ENCODE measurements around the gene TMEM201. TPM values are rescaled to one million over a fixed set of nuclear protein-coding genes. Genes with fewer than 3 reads are reported as not detected.

The TMEM201 gene
- total and polyA plus RNA-seq, 9 of the 15 experiments (the other 6 are each of a cell fraction or from before 2014, with no cell fraction given), result 0.42 to 51.3 (median 7.4) TPM

DNA sequence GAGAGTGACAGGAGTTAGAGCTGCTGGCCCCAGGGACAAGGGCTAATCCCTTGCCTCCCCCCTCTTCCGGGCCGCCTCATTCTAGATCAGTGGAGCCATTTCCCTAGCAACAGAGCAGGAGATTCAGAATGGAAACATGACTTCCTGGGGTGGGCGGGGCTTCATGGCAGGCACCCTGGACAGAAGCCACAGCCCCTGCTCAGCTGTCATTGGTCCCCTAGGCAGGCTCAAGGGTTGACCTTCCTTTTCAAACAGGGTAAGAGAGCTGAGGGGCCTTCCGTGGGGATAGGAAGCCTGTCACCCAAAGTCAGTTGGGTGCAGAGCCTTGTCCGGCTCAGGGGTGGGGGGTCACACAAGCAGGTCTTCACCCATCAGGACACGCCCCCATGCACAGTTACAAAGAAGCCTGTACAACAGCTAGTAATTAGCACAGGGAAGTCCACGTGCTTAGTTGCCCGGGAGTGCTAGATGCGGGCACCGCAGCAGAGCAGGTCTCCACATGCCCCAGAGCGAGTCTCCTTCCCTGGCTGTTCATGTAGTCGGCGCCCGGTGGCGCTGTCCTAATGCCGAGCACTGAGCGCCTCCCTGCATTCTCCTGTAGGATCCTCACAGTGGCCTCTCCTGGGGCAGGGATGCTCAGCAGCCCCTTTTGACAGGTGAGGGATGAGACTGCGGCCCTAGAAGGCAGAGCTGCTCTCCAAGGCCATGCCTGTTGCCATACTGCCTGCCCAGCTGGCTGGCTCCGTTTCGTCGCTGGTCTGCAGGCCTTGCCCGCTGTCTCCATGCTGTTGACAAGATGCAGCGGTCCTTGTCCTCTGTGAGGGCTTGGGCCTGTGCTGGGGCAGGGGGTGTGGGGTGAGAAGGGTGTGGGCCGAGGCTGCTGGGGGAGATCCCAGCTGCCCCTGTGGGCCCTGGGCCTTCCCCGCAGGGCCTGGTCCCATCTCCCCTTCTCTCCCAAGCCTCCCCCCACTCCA is 5.1 kb downstream of the TMEM201 start (continued):
- TF ChIP-seq, protein P1, sequence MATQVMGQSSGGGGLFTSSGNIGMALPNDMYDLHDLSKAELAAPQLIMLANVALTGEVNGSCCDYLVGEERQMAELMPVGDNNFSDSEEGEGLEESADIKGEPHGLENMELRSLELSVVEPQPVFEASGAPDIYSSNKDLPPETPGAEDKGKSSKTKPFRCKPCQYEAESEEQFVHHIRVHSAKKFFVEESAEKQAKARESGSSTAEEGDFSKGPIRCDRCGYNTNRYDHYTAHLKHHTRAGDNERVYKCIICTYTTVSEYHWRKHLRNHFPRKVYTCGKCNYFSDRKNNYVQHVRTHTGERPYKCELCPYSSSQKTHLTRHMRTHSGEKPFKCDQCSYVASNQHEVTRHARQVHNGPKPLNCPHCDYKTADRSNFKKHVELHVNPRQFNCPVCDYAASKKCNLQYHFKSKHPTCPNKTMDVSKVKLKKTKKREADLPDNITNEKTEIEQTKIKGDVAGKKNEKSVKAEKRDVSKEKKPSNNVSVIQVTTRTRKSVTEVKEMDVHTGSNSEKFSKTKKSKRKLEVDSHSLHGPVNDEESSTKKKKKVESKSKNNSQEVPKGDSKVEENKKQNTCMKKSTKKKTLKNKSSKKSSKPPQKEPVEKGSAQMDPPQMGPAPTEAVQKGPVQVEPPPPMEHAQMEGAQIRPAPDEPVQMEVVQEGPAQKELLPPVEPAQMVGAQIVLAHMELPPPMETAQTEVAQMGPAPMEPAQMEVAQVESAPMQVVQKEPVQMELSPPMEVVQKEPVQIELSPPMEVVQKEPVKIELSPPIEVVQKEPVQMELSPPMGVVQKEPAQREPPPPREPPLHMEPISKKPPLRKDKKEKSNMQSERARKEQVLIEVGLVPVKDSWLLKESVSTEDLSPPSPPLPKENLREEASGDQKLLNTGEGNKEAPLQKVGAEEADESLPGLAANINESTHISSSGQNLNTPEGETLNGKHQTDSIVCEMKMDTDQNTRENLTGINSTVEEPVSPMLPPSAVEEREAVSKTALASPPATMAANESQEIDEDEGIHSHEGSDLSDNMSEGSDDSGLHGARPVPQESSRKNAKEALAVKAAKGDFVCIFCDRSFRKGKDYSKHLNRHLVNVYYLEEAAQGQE (IDR thresholded peaks at IDR 0.05; ENCODE audit: borderline replicate concordance), result peak; percentile 97
- TF ChIP-seq, protein P1 (CRISPR knock-in tag; IDR thresholded peaks at IDR 0.05; ENCODE audit: low read depth), result peak; percentile 91
- TF ChIP-seq MYNN (IDR thresholded peaks at IDR 0.05) (no peak), MYNN (CRISPR knock-in tag; IDR thresholded peaks at IDR 0.05) (no peak), ZNF140 (CRISPR knock-in tag; IDR thresholded peaks at IDR 0.05) (no peak), ZKSCAN8 (CRISPR knock-in tag; IDR thresholded peaks at IDR 0.05) (no peak), NFE2L1 (tag; IDR thresholded peaks at IDR 0.05; ENCODE audit: borderline replicate concordance, low read depth) (no peak), CAMTA2 (CRISPR knock-in tag; conservative IDR thresholded peaks at IDR 0.05) (no peak), CBFB (CRISPR knock-in tag; IDR thresholded peaks at IDR 0.05) (no peak), KLF13 (tag; IDR thresholded peaks at IDR 0.05; ENCODE audit: borderline replicate concordance, low read depth) (peak; percentile 59; the same call in 1 of the 2 replicates), HMGN3 (IDR thresholded peaks at IDR 0.05; ENCODE audit: borderline replicate concordance, extremely low read depth, insufficient read length, low read depth, low read length) (no peak), ZNF324 (CRISPR knock-in tag; IDR thresholded peaks at IDR 0.05) (no peak), TCF7 (IDR thresholded peaks at IDR 0.05; ENCODE audit: borderline replicate concordance) (no peak), MXI1 (IDR thresholded peaks at IDR 0.05; ENCODE audit: low read depth, low read length) (peak; percentile 65; the same call in 1 of the 2 replicates), ZBED1 (IDR thresholded peaks at IDR 0.05) (no peak)
- TF ChIP-seq, protein P2, sequence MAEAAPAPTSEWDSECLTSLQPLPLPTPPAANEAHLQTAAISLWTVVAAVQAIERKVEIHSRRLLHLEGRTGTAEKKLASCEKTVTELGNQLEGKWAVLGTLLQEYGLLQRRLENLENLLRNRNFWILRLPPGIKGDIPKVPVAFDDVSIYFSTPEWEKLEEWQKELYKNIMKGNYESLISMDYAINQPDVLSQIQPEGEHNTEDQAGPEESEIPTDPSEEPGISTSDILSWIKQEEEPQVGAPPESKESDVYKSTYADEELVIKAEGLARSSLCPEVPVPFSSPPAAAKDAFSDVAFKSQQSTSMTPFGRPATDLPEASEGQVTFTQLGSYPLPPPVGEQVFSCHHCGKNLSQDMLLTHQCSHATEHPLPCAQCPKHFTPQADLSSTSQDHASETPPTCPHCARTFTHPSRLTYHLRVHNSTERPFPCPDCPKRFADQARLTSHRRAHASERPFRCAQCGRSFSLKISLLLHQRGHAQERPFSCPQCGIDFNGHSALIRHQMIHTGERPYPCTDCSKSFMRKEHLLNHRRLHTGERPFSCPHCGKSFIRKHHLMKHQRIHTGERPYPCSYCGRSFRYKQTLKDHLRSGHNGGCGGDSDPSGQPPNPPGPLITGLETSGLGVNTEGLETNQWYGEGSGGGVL (CRISPR knock-in tag; IDR thresholded peaks at IDR 0.05), result no peak
- TF ChIP-seq, protein P3, sequence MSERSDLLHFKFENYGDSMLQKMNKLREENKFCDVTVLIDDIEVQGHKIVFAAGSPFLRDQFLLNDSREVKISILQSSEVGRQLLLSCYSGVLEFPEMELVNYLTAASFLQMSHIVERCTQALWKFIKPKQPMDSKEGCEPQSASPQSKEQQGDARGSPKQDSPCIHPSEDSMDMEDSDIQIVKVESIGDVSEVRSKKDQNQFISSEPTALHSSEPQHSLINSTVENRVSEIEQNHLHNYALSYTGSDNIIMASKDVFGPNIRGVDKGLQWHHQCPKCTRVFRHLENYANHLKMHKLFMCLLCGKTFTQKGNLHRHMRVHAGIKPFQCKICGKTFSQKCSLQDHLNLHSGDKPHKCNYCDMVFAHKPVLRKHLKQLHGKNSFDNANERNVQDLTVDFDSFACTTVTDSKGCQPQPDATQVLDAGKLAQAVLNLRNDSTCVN (CRISPR knock-in tag; IDR thresholded peaks at IDR 0.05), result no peak

Data from K562 (cell line).